Nasal cavity respiratory epithelium epithelial cell of viscerocranial mucosa (primary cell): ENCODE data around the gene TMPRSS9. TPM values are rescaled to one million over a fixed set of nuclear protein-coding genes. Genes with fewer than 3 reads are reported as not detected.

Source experiments
- total RNA-seq: library from RNA; depleted of rRNA; stranded (reverse); fragments of >200 nt; gene quantifications from 2 replicates; pipeline ENCODE4 v1.2.3, GENCODE V29; 2014

The TMPRSS9 gene
- total RNA-seq: not detected in 2 replicates

DNA sequence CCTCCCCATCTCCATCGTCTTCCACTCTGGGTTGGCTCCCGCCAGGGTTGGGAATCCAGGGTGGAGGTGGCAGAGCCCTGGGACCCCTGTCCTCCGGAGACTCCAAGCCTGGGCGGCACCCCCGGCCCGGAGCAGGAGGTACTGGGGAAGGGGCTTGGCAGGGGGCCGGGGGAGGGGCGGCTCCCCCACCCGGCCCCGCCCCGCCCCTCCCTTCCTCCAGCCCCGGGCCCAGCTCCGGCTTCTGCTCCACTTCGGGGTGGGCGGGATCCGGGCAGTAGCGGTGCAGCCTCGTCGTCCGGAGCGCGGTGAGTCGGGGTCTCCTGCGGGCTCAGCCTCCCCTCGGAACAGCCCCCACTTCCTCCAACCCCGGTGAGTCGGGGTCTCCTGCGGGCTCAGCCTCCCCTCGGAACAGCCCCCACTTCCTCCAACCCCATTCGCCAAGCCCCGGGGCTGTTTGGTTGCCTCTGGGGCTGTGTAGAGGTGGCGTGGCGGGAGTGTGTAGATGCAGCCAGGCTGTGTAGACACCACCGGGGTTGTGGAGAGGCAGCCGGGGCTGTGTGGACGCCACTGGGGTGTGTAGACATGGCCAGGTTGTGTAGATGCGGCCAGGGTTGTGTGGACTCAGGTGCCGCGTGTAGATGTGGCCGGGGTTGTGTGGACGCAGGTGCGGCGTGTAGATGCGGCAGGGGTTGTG is at the start of gene TMPRSS9:
TMPRSS9 (plus strand) TSS at position 274 of the 694 bp plus-strand sequence. CDS start 29,521 bp downstream, outside the sequence.

GRCh38 chr19:2328401-2329148 is 31.5 kb upstream of the TMPRSS9 start, which contains the start of the genes LSM7 and SPPL2B:
Gene LSM7 (minus strand): TSS chr19:2328586. CDS start chr19:2328566, 20 bp downstream.
Gene SPPL2B (plus strand): TSS chr19:2328684. CDS start chr19:2328710, 26 bp downstream.

GRCh38 chr19:2427429-2428320 is 67.6 kb downstream of the TMPRSS9 start, which contains the start of gene TIMM13:
Gene TIMM13 (minus strand): TSS chr19:2427586. CDS start chr19:2427533, 53 bp downstream.

Other genes starting within 250 kb of the TMPRSS9 start
- 89.2 and 208 TPM in 2 replicates for gene AP3D1, start 208.7 kb upstream of the TMPRSS9 start, total RNA-seq
- gene DOT1L, start 196.3 kb upstream of the TMPRSS9 start, total RNA-seq: 4.4 and 10.1 TPM in 2 replicates
- gene PLEKHJ1, start 123.9 kb upstream of the TMPRSS9 start, total RNA-seq: 45.3 and 58.1 TPM in 2 replicates
- gene SF3A2, start 123.4 kb upstream of the TMPRSS9 start, total RNA-seq: 30.4 and 48.1 TPM in 2 replicates
- 0.34 and 0.78 TPM in 2 replicates for gene AMH, start 110.9 kb upstream of the TMPRSS9 start, total RNA-seq
- not detected in 2 replicates for gene JSRP1, start 103.8 kb upstream of the TMPRSS9 start, total RNA-seq
- not detected in 2 replicates for gene PEAK3, start 78.1 kb upstream of the TMPRSS9 start, total RNA-seq
- gene LINGO3, start 52.1 kb upstream of the TMPRSS9 start, total RNA-seq: not detected in 2 replicates
- 45.6 and 74.5 TPM in 2 replicates for gene LSM7, start 31.7 kb upstream of the TMPRSS9 start, total RNA-seq
- gene SPPL2B, start 31.6 kb upstream of the TMPRSS9 start, total RNA-seq: 12.6 and 34.9 TPM in 2 replicates
- gene TIMM13, start 67.3 kb downstream of the TMPRSS9 start, total RNA-seq: 27.6 and 31.1 TPM in 2 replicates
- 63.9 and 69.3 TPM in 2 replicates for gene LMNB2, start 96.7 kb downstream of the TMPRSS9 start, total RNA-seq
- 33.1 and 53.3 TPM in 2 replicates for gene GADD45B, start 115.9 kb downstream of the TMPRSS9 start, total RNA-seq